HEK293 (cell line): Measurements from ENCODE around the gene CASP8.

ENCODE experiments used
- CTCF ChIP-seq: fragments of 450-650 bp; formaldehyde crosslinking; IDR thresholded peaks from 2 replicates; pipeline ENCODE4 v1.5.1; 2016; ENCODE audit warnings: missing biosample characterization, missing genetic modification characterization
- GFI1B ChIP-seq: fragments of 450-650 bp; formaldehyde crosslinking; IDR thresholded peaks from 2 replicates; pipeline ENCODE4 v1.5.1; 2016; ENCODE audit warnings: missing biosample characterization, missing genetic modification characterization
- YY1 ChIP-seq: fragments of 450-650 bp; formaldehyde crosslinking; IDR thresholded peaks from 2 replicates; pipeline ENCODE4 v1.5.1; 2018; ENCODE audit warnings: missing biosample characterization, missing genetic modification characterization
- YY2 ChIP-seq: fragments of 450-650 bp; formaldehyde crosslinking; IDR thresholded peaks from 2 replicates; pipeline ENCODE4 v1.5.1; 2016; ENCODE audit warnings: missing biosample characterization, missing genetic modification characterization
- ZNF10 ChIP-seq: fragments of 450-650 bp; formaldehyde crosslinking; IDR thresholded peaks from 2 replicates; pipeline ENCODE4 v1.5.1; 2017; ENCODE audit warnings: missing biosample characterization, missing genetic modification characterization
- ZNF510 ChIP-seq: fragments of 450-650 bp; formaldehyde crosslinking; IDR thresholded peaks from 2 replicates; pipeline ENCODE4 v1.5.1; 2018; ENCODE audit warnings: mild to moderate bottlenecking, missing genetic modification characterization, missing biosample characterization; ENCODE audit not compliant: insufficient replicate concordance
- ZNF654 ChIP-seq: fragments of 450-650 bp; formaldehyde crosslinking; IDR thresholded peaks from 2 replicates; pipeline ENCODE4 v1.5.1; 2016; ENCODE audit warnings: low read depth, missing biosample characterization, missing genetic modification characterization
- ZNF660 ChIP-seq: fragments of 450-650 bp; IDR thresholded peaks from 2 replicates; pipeline ENCODE4 v1.5.1; 2018; ENCODE audit warnings: missing biosample characterization, mild to moderate bottlenecking, missing genetic modification characterization
- ZNF701 ChIP-seq: fragments of 450-650 bp; formaldehyde crosslinking; IDR thresholded peaks from 2 replicates; pipeline ENCODE4 v1.5.1; 2016; ENCODE audit warnings: missing biosample characterization, missing genetic modification characterization
- ZNF792 ChIP-seq: fragments of 450-650 bp; formaldehyde crosslinking; IDR thresholded peaks from 2 replicates; pipeline ENCODE4 v1.5.1; 2016; ENCODE audit warnings: missing biosample characterization, missing genetic modification characterization
- ZNF837 ChIP-seq: fragments of 450-650 bp; formaldehyde crosslinking; IDR thresholded peaks from 2 replicates; pipeline ENCODE4 v1.5.1; 2016; ENCODE audit warnings: missing biosample characterization, missing genetic modification characterization

- no peak for TF ChIP-seq ZNF660 (tag by site-specific recombination)
- TF ChIP-seq YY2 (tag by site-specific recombination) = no peak
- no peak for TF ChIP-seq ZNF837 (tag by site-specific recombination)
- no peak for TF ChIP-seq CTCF
- no peak for TF ChIP-seq YY1
- no peak for TF ChIP-seq ZNF792 (tag by site-specific recombination)
- no peak for TF ChIP-seq ZNF10 (tag by site-specific recombination)
- TF ChIP-seq ZNF510 (tag by site-specific recombination) = no peak
- TF ChIP-seq ZNF654 = no peak
- no peak for TF ChIP-seq ZNF701 (tag by site-specific recombination)
- TF ChIP-seq GFI1B (tag by site-specific recombination) = no peak
These were observed 40.8 kb upstream of the CASP8 start for GRCh38 chr2:201219328-201220096.
